ENCODE results near the gene COPS7A.

COPS7A gene

DNA sequence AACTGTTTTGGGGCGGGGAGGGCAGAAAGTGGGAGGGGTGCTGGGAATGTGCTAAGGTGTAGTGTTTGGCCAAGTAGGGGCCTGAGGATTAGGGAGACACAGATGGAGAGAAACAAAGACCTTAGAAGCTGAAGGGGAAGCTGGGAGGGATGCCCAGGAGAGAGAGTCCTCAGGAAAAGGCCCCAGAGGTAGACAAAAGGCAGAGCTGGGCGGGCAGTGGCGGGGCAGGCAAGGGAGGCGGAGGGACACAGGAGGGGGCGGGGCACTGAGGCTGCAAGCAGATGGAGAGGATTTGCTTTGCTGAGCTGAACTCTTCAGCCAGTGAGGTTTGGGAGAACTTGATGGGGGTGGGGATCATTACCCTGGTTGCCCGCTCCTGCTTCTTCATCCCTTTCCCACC, 45.1 kb downstream of the COPS7A start:
- DNase-seq (ENCODE audit: low spot score), result no peak
- in situ Hi-C loops (cut with MboI; ENCODE audit: low sequenced_read_pairs, unreplicated experiment), result no loop called here
- TF ChIP-seq, protein P1, sequence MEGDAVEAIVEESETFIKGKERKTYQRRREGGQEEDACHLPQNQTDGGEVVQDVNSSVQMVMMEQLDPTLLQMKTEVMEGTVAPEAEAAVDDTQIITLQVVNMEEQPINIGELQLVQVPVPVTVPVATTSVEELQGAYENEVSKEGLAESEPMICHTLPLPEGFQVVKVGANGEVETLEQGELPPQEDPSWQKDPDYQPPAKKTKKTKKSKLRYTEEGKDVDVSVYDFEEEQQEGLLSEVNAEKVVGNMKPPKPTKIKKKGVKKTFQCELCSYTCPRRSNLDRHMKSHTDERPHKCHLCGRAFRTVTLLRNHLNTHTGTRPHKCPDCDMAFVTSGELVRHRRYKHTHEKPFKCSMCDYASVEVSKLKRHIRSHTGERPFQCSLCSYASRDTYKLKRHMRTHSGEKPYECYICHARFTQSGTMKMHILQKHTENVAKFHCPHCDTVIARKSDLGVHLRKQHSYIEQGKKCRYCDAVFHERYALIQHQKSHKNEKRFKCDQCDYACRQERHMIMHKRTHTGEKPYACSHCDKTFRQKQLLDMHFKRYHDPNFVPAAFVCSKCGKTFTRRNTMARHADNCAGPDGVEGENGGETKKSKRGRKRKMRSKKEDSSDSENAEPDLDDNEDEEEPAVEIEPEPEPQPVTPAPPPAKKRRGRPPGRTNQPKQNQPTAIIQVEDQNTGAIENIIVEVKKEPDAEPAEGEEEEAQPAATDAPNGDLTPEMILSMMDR (IDR thresholded peaks at IDR 0.05; ENCODE audit: borderline replicate concordance, control extremely low read depth, extremely low read depth, insufficient read depth, missing control alignments), result no peak

DNA sequence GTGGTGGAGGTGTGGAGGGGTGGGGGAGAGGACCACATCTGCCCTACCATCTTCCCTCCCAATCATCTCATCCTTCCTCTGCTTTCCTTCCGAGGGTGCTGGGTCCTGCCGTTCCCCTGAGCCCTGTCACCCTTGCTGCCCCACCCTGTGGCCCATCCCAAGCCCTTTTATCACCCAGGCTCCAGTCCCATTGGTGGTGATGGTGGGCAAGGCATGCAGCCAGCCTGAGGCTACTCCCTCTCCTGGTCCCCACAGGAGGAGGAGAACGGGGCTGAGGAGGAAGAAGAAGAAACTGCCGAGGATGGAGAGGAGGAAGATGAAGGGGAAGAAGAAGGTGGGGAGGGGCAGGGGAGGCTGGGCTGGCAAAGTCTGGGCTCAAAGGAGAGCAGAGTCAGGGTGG, 45.8 kb downstream of the COPS7A start:
- no peak for DNase-seq (ENCODE audit: low spot score)
- TF ChIP-seq, protein P1 (IDR thresholded peaks at IDR 0.05; ENCODE audit: borderline replicate concordance, control extremely low read depth, extremely low read depth, insufficient read depth, missing control alignments), result no peak
- in situ Hi-C loops (cut with MboI; ENCODE audit: low sequenced_read_pairs, unreplicated experiment), result no loop called here

DNA sequence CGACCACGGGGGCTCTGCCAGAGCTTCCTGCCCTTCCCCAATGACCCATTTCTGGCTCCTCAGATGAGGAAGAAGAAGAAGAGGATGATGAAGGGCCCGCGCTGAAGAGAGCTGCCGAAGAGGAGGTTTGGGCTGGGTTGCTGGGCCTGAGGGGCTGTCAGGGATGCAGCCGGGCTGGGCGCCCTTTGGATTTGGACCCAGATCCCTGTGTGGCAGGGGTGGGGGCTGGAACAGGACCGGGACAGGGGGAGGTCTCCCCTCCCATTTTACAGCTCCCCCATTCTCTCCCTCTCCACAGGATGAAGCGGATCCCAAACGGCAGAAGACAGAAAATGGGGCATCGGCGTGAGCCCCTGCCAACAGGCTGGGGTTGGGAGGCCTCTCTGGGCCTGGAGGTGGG, 46.2 kb downstream of the COPS7A start:
- no peak for DNase-seq (ENCODE audit: low spot score)
- TF ChIP-seq, protein P1 (IDR thresholded peaks at IDR 0.05; ENCODE audit: borderline replicate concordance, control extremely low read depth, extremely low read depth, insufficient read depth, missing control alignments), result no peak
- in situ Hi-C loops (cut with MboI; ENCODE audit: low sequenced_read_pairs, unreplicated experiment), result no loop called here

DNA sequence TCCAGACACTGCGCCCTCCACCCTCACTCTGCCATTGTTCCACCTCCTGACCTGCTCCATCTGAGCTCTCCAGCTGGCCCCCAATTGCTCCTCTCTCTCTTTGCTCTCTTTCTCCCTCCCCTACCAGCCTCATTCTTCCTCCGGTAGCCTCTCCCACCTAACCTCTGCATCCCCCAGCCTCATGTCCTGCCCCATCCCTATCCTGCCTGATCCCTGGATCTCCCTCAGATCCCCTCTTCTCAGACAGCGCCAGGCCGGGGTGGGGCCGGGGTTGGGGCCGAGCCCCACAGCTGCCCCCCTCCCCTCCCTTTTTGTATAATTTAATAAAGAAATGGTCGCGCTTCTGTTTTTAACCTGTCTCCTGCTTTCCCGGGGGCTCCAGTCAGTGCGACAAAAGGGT, 46.8 kb downstream of the COPS7A start:
- in situ Hi-C loops (cut with MboI; ENCODE audit: low sequenced_read_pairs, unreplicated experiment), result no loop called here
- TF ChIP-seq, protein P1 (IDR thresholded peaks at IDR 0.05; ENCODE audit: borderline replicate concordance, control extremely low read depth, extremely low read depth, insufficient read depth, missing control alignments), result no peak
- no peak for DNase-seq (ENCODE audit: low spot score)

DNA sequence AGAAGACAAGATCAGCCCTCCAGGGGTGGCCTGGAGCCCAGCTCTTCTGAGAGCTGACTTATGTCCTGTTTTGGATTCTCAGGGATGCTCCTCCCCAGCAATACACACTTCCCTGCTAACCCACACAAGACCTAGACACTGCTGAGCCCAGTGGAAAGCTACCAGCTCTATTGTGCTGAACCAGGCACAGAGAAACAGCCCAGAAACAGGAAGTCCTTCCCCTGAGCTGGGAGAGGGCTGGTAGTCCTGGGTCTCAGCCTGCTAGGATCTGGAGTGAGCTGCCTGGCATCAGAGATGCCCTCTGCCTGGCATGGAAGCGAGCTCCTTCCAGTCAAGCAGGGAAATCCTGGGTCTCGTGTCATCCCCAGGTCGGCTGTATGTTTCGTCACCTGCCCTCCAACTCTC, 47.2 kb downstream of the COPS7A start:
- DNase-seq (ENCODE audit: low spot score), result no peak
- in situ Hi-C loops (cut with MboI; ENCODE audit: low sequenced_read_pairs, unreplicated experiment), result no loop called here
- TF ChIP-seq, protein P1 (IDR thresholded peaks at IDR 0.05; ENCODE audit: borderline replicate concordance, control extremely low read depth, extremely low read depth, insufficient read depth, missing control alignments), result no peak

DNA sequence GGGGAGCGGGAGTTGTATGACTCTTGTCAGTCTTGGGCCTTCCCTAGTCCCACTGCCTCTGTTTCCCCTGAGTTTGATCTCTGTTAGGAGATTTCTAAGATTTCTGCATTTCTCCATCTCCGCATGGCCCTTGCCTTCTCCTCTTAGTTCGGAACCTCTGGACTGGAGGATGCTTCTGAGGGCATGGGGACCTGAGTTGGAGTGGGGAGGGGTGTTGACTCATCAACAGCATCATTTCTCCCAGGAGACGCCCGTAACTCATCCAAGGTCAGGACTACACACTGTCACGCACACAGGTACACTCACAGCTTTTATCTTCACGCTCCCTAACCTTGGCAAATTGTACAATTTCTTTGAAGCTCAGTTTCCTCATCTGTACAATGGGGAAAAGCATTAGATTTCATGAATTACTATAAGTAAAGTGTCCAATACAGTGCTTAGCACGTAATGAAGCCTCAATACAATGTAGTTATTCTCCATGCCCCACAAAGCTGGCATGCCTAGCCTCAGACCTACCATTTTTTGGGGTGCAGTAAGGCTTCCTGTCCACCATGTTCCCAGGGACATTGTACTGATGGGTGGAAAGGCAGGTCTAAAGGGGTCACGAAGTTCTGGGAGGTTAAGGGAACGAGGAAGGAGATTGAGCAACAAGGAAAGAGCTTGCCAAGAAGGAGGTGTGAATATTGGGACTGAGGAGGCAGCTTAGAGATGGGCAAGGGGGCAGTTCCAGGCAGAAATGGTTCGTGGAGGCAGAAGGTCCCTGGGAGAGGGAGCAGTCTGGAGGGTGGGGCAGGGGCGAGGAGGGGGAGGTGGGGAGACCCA, 47.9 kb downstream of the COPS7A start:
- in situ Hi-C loops (cut with MboI; ENCODE audit: low sequenced_read_pairs, unreplicated experiment), result no loop called here
- no peak for DNase-seq (ENCODE audit: low spot score)
- TF ChIP-seq, protein P1 (IDR thresholded peaks at IDR 0.05; ENCODE audit: borderline replicate concordance, control extremely low read depth, extremely low read depth, insufficient read depth, missing control alignments), result no peak
